GM12873 (cell line): ENCODE data around the gene OVOL2.

Experiments used
- CTCF ChIP-seq: IDR thresholded peaks from 2 replicates; pipeline ENCODE4 v1.5.1; 2012; ENCODE audit warnings: low read depth, mild to moderate bottlenecking, moderate library complexity, low read length, control low read depth; ENCODE audit not compliant: insufficient read depth; ENCODE audit errors: missing control alignments

Gene OVOL2

GRCh38 chr20:18057101-18057993 is at the start of gene OVOL2:
Gene OVOL2, minus strand, starts transcription at chr20:18057916. Its CDS starts 282 bp downstream, at chr20:18057634.
- no peak for TF ChIP-seq CTCF

- TF ChIP-seq CTCF, result no peak
Measured at GRCh38 chr20:18103497-18103896, 45.8 kb upstream of the OVOL2 start.

- TF ChIP-seq CTCF, result no peak
Measured at GRCh38 chr20:18101125-18101810, 43.6 kb upstream of the OVOL2 start.

- no peak for TF ChIP-seq CTCF
Measured at GRCh38 chr20:18094191-18094590, 36.5 kb upstream of the OVOL2 start.

GRCh38 chr20:18093388-18093787 is 35.7 kb upstream of the OVOL2 start:
- no peak for TF ChIP-seq CTCF

- no peak for TF ChIP-seq CTCF
Measured at GRCh38 chr20:18092890-18093289, 35.2 kb upstream of the OVOL2 start.

GRCh38 chr20:18091623-18092022 is 33.9 kb upstream of the OVOL2 start:
- no peak for TF ChIP-seq CTCF
